ENCODE data around the gene CEP104. TPM values are rescaled to one million over a fixed set of nuclear protein-coding genes. Genes with fewer than 3 reads are reported as not detected.

CEP104 gene
- total and polyA plus RNA-seq, 4 donors = 7.5 to 23.2 (median 12.0) TPM

DNA sequence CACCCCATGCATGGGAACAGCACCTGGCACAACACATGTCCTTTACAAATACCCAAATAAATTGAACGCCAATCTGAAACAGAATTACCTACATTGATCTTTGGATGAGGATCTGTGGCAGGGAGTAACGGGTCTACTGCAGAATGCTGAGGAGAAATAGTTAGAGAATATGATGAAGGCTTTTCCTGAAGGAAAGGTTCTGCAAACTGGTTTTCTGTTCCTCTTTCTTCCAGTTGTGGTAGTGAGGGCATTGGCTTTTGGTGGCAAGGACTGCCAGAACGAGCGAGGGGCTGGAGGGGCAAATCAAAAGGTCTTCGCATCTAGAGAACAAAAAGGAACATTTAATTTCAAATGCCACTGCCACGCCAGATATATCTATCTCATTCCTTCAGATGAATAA lies 19.8 kb downstream of the CEP104 start (continued):
- no peak for TF ChIP-seq CTCF (IDR thresholded peaks at IDR 0.05; ENCODE audit: low read depth, low read length, missing input control)

DNA sequence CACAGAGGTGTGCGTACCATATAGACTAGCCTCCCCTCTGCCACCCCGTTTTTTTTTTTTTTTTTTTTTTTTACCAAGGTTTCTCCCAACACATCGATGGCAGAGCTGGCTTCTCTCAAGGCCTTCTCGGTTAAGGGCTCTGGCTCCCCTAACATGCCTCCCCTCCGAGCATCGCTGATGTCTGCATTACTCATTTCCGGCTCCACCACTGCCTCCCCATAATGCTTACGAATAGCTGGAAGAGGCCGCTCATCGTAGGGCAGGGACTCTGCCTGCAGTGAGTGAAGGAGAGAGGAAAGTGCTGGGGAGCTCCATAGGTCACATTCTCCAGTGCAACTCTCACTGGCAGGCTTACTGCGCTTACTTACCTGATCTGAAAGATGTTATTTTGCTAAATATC lies 20.6 kb downstream of the CEP104 start:
- Histone ChIP-seq H3K9me3 (ENCODE audit: control insufficient read depth in 4 of 4, low read length in 3 of 4) (no peaks in the 10 kb centered on the region), H3K4me1 (ENCODE audit: control insufficient read depth in 4 of 4, insufficient read depth in 4 of 4, low read length in 3 of 4) (no peaks in the 10 kb centered on the region), H3K4me3 (ENCODE audit: low read depth in 1 of 3, low read length in 3 of 3) (no peak overlapping the region), H3K27me3 (ENCODE audit: control insufficient read depth in 4 of 4, insufficient read depth in 4 of 4, low read length in 3 of 4) (no peaks in the 10 kb centered on the region), H3K27ac (ENCODE audit: low read depth in 1 of 2, low read length in 2 of 2) (no peak overlapping the region), H3K36me3 (ENCODE audit: control insufficient read depth in 4 of 4, insufficient read depth in 3 of 4, low read depth in 1 of 4, low read length in 3 of 4) (peaks cover 12 to 70% (median 54%) of the 10 kb centered on the region in 4 donors), H3K9ac (ENCODE audit: low read depth in 1 of 2, low read length in 2 of 2) (no peak overlapping the region)
- DNase-seq (ENCODE audit: low spot score) = no peak
- TF ChIP-seq, protein P1, sequence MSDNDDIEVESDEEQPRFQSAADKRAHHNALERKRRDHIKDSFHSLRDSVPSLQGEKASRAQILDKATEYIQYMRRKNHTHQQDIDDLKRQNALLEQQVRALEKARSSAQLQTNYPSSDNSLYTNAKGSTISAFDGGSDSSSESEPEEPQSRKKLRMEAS (IDR thresholded peaks at IDR 0.05) = no peak
- TF ChIP-seq HNF4G (IDR thresholded peaks at IDR 0.05) = no peak
- no peak for TF ChIP-seq GABPA (IDR thresholded peaks at IDR 0.05 in 1 of 2, conservative IDR thresholded peaks at IDR 0.05 in 1 of 2)
- TF ChIP-seq SP1 (IDR thresholded peaks at IDR 0.05) = no peak
- 97% methylated on average over 11 of the region's 11 CpGs for WGBS

- peaks cover 20 to 75% (median 58%) of the 10 kb centered on the region in 4 donors for H3K36me3 ChIP-seq (ENCODE audit: control insufficient read depth in 4 of 4, insufficient read depth in 3 of 4, low read depth in 1 of 4, low read length in 3 of 4)
- TF ChIP-seq RXRA (IDR thresholded peaks at IDR 0.05) = no peak
- no peak for TF ChIP-seq RAD21 (IDR thresholded peaks at IDR 0.05)
- TF ChIP-seq FOXA1 (IDR thresholded peaks at IDR 0.05) = no peak
- no peak for TF ChIP-seq ATF3 (IDR thresholded peaks at IDR 0.05)
- no peak for TF ChIP-seq TAF1 (conservative IDR thresholded peaks at IDR 0.05)
- TF ChIP-seq YY1 (IDR thresholded peaks at IDR 0.05) = no peak
- TF ChIP-seq SP1 (IDR thresholded peaks at IDR 0.05) = no peak
- TF ChIP-seq GABPA (IDR thresholded peaks at IDR 0.05 in 1 of 2, conservative IDR thresholded peaks at IDR 0.05 in 1 of 2) = no peak
- no peak for TF ChIP-seq JUND (IDR thresholded peaks at IDR 0.05)
- TF ChIP-seq CTCF (IDR thresholded peaks at IDR 0.05; ENCODE audit: low read depth, low read length, missing input control) = no peak
- TF ChIP-seq, protein P2, sequence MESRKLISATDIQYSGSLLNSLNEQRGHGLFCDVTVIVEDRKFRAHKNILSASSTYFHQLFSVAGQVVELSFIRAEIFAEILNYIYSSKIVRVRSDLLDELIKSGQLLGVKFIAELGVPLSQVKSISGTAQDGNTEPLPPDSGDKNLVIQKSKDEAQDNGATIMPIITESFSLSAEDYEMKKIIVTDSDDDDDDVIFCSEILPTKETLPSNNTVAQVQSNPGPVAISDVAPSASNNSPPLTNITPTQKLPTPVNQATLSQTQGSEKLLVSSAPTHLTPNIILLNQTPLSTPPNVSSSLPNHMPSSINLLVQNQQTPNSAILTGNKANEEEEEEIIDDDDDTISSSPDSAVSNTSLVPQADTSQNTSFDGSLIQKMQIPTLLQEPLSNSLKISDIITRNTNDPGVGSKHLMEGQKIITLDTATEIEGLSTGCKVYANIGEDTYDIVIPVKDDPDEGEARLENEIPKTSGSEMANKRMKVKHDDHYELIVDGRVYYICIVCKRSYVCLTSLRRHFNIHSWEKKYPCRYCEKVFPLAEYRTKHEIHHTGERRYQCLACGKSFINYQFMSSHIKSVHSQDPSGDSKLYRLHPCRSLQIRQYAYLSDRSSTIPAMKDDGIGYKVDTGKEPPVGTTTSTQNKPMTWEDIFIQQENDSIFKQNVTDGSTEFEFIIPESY (IDR thresholded peaks at IDR 0.05) = no peak
- no peak for TF ChIP-seq FOXA2 (IDR thresholded peaks at IDR 0.05)
- H3K27ac ChIP-seq (ENCODE audit: low read depth in 1 of 2, low read length in 2 of 2) = no peak overlapping the region
- H3K9ac ChIP-seq (ENCODE audit: low read depth in 1 of 2, low read length in 2 of 2) = no peak overlapping the region
- no peak overlapping the region for H3K4me3 ChIP-seq (ENCODE audit: low read depth in 1 of 3, low read length in 3 of 3)
- 97% methylated on average over 10 of the region's 10 CpGs for WGBS
- no peaks in the 10 kb centered on the region for H3K4me1 ChIP-seq (ENCODE audit: control insufficient read depth in 4 of 4, insufficient read depth in 4 of 4, low read length in 3 of 4)
- no peak for DNase-seq (ENCODE audit: low spot score)
- H3K27me3 ChIP-seq (ENCODE audit: control insufficient read depth in 4 of 4, insufficient read depth in 4 of 4, low read length in 3 of 4) = no peaks in the 10 kb centered on the region
- no peaks in the 10 kb centered on the region for H3K9me3 ChIP-seq (ENCODE audit: control insufficient read depth in 4 of 4, low read length in 3 of 4)
Observed at GRCh38 chr1:3834701-3835100, 22.3 kb downstream of the CEP104 start.

Measured in liver (tissue), 9 donors.